Measurements from ENCODE around the gene ARG2.

Gene ARG2

GRCh38 chr14:67645414-67645813, 25.7 kb downstream of the ARG2 start:
- no peak for ATAC-seq
- no peak for TF ChIP-seq ISL1 (CRISPR knock-in tag; IDR thresholded peaks at IDR 0.05)
- TF ChIP-seq ZNF70 (CRISPR knock-in tag; IDR thresholded peaks at IDR 0.05): no peak
- no peak for TF ChIP-seq TSHZ2 (CRISPR knock-in tag; IDR thresholded peaks at IDR 0.05)
- TF ChIP-seq ZNF565 (CRISPR knock-in tag; conservative IDR thresholded peaks at IDR 0.05; ENCODE audit: low read depth): no peak
- no peak for TF ChIP-seq CSDC2 (CRISPR knock-in tag; IDR thresholded peaks at IDR 0.05)
- no peak for TF ChIP-seq SNAI2 (CRISPR knock-in tag; IDR thresholded peaks at IDR 0.05)
- TF ChIP-seq ESRRG (CRISPR knock-in tag; IDR thresholded peaks at IDR 0.05): no peak
- TF ChIP-seq ZNF8 (CRISPR knock-in tag; IDR thresholded peaks at IDR 0.05): no peak
- TF ChIP-seq OSR1 (CRISPR knock-in tag; IDR thresholded peaks at IDR 0.05): no peak
- no peak for TF ChIP-seq RARB (CRISPR knock-in tag; IDR thresholded peaks at IDR 0.05)
- no peak for TF ChIP-seq ZFP30 (CRISPR knock-in tag; IDR thresholded peaks at IDR 0.05)
- TF ChIP-seq CREB5 (CRISPR knock-in tag; IDR thresholded peaks at IDR 0.05; ENCODE audit: low read depth): no peak
- no peak for TF ChIP-seq ARNTL (CRISPR knock-in tag; IDR thresholded peaks at IDR 0.05; ENCODE audit: borderline replicate concordance, low read depth)
- TF ChIP-seq TCF4 (CRISPR knock-in tag; IDR thresholded peaks at IDR 0.05; ENCODE audit: borderline replicate concordance): no peak
- TF ChIP-seq BACH2 (CRISPR knock-in tag; IDR thresholded peaks at IDR 0.05; ENCODE audit: borderline replicate concordance): no peak
- no peak for TF ChIP-seq CSRNP3 (CRISPR knock-in tag; IDR thresholded peaks at IDR 0.05)

GRCh38 chr14:67646131-67646530, 26.4 kb downstream of the ARG2 start:
- no peak for ATAC-seq
- TF ChIP-seq CSRNP3 (CRISPR knock-in tag; IDR thresholded peaks at IDR 0.05) (no peak), TSHZ2 (CRISPR knock-in tag; IDR thresholded peaks at IDR 0.05) (no peak), RARB (CRISPR knock-in tag; IDR thresholded peaks at IDR 0.05) (no peak), ZFP30 (CRISPR knock-in tag; IDR thresholded peaks at IDR 0.05) (no peak), CREB5 (CRISPR knock-in tag; IDR thresholded peaks at IDR 0.05; ENCODE audit: low read depth) (no peak), CSDC2 (CRISPR knock-in tag; IDR thresholded peaks at IDR 0.05) (no peak), BACH2 (CRISPR knock-in tag; IDR thresholded peaks at IDR 0.05; ENCODE audit: borderline replicate concordance) (no peak), ZC3H10 (CRISPR knock-in tag; IDR thresholded peaks at IDR 0.05) (no peak), ISL1 (CRISPR knock-in tag; IDR thresholded peaks at IDR 0.05) (no peak), ZNF565 (CRISPR knock-in tag; conservative IDR thresholded peaks at IDR 0.05; ENCODE audit: low read depth) (no peak), GLIS3 (CRISPR knock-in tag; IDR thresholded peaks at IDR 0.05) (no peak), ZFP3 (CRISPR knock-in tag; IDR thresholded peaks at IDR 0.05) (no peak), SNAI2 (CRISPR knock-in tag; IDR thresholded peaks at IDR 0.05) (no peak)
- TF ChIP-seq, protein P1, sequence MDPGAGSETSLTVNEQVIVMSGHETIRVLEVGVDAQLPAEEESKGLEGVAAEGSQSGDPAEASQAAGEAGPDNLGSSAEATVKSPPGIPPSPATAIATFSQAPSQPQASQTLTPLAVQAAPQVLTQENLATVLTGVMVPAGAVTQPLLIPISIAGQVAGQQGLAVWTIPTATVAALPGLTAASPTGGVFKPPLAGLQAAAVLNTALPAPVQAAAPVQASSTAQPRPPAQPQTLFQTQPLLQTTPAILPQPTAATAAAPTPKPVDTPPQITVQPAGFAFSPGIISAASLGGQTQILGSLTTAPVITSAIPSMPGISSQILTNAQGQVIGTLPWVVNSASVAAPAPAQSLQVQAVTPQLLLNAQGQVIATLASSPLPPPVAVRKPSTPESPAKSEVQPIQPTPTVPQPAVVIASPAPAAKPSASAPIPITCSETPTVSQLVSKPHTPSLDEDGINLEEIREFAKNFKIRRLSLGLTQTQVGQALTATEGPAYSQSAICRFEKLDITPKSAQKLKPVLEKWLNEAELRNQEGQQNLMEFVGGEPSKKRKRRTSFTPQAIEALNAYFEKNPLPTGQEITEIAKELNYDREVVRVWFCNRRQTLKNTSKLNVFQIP (CRISPR knock-in tag; IDR thresholded peaks at IDR 0.05; ENCODE audit: borderline replicate concordance, low read depth): no peak
- TF ChIP-seq, protein P2, sequence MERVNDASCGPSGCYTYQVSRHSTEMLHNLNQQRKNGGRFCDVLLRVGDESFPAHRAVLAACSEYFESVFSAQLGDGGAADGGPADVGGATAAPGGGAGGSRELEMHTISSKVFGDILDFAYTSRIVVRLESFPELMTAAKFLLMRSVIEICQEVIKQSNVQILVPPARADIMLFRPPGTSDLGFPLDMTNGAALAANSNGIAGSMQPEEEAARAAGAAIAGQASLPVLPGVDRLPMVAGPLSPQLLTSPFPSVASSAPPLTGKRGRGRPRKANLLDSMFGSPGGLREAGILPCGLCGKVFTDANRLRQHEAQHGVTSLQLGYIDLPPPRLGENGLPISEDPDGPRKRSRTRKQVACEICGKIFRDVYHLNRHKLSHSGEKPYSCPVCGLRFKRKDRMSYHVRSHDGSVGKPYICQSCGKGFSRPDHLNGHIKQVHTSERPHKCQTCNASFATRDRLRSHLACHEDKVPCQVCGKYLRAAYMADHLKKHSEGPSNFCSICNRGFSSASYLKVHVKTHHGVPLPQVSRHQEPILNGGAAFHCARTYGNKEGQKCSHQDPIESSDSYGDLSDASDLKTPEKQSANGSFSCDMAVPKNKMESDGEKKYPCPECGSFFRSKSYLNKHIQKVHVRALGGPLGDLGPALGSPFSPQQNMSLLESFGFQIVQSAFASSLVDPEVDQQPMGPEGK (CRISPR knock-in tag; IDR thresholded peaks at IDR 0.05; ENCODE audit: borderline replicate concordance): no peak
